SK-N-MC (cell line): ENCODE results near the gene DCBLD2.
"Not testable (repeated sequence)": the region's sequence is repeated elsewhere in the genome, so short reads cannot be mapped to it uniquely, and the experiment has no call there.

Experiments used
- DNase-seq: peaks from one replicate; pipeline ENCODE4 v3.0.0-alpha.2; 2011; ENCODE audit warnings: low read depth, low spot score
- H3K27ac ChIP-seq: fragments of 200-600 bp; sonication (generic); 2 replicates; pipeline ENCODE4 v1.5.1; 2016; ENCODE audit warnings: mixed run types
- H3K36me3 ChIP-seq: fragments of 200-600 bp; sonication (generic); 2 replicates; pipeline ENCODE4 v1.6.1; 2017; ENCODE audit warnings: antibody characterized with exemption, low read length, mixed read lengths; ENCODE audit not compliant: insufficient read depth
- H3K4me3 ChIP-seq: fragments of 200-600 bp; sonication (generic); 2 replicates; pipeline ENCODE4 v1.5.1; 2016
- H3K9ac ChIP-seq: fragments of 200-600 bp; sonication (generic); 2 replicates; pipeline ENCODE4 v1.8.0; 2017; ENCODE audit warnings: mixed run types, mixed read lengths; ENCODE audit not compliant: insufficient read length
- H3K9me3 ChIP-seq: fragments of 200-600 bp; sonication (generic); 2 replicates; pipeline ENCODE4 v1.6.1; 2017; ENCODE audit warnings: low read depth, mild to moderate bottlenecking, antibody characterized with exemption, low read length, moderate library complexity, mixed read lengths
- EZH2 ChIP-seq: fragments of 200-600 bp; sonication (generic); IDR thresholded peaks from one replicate; pipeline ENCODE4 v1.6.1; 2017; ENCODE audit warnings: antibody characterized with exemption
- FOXP2 ChIP-seq: optimal IDR thresholded peaks from 2 replicates; pipeline ENCODE3; 2011; ENCODE audit warnings: mild to moderate bottlenecking, moderate library complexity; ENCODE audit not compliant: insufficient read depth; ENCODE audit errors: extremely low read length, control extremely low read depth
- POLR2AphosphoS5 ChIP-seq: IDR thresholded peaks from 2 replicates; pipeline ENCODE4 v1.6.1; 2012; ENCODE audit warnings: mild to moderate bottlenecking, low read depth, low read length, borderline replicate concordance

Gene DCBLD2

DNA sequence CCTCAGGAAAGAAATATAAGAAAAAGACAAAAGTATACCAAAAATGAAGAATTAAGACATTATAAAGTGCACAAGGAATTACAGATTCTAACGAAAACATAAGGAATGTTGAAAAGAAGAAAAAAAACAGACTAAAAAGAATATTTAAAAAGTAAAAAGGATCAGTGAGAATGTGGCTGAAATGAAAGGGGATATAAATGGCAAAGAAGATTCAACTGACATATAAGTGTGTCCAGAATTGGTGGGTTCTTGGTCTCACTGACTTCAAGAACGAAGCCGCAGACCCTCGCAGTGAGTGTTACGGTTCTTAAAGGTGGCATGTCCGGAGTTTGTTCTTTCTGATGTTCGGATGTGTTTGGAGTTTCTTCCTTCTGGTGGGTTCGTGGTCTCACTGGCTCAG lies 44.8 kb downstream of the DCBLD2 start:
- H3K4me3 ChIP-seq = no peak overlapping the region
- no peaks in the 10 kb centered on the region for H3K9me3 ChIP-seq
- peaks cover 17% of the 10 kb centered on the region; the same call in 1 of the 2 replicates for H3K36me3 ChIP-seq
- TF ChIP-seq FOXP2 = no peak
- TF ChIP-seq POLR2AphosphoS5 = no peak
- no peak for TF ChIP-seq EZH2
- DNase-seq = no peak
- H3K9ac ChIP-seq = no peak overlapping the region
- H3K27ac ChIP-seq = peak overlapping the region; percentile 88

DNA sequence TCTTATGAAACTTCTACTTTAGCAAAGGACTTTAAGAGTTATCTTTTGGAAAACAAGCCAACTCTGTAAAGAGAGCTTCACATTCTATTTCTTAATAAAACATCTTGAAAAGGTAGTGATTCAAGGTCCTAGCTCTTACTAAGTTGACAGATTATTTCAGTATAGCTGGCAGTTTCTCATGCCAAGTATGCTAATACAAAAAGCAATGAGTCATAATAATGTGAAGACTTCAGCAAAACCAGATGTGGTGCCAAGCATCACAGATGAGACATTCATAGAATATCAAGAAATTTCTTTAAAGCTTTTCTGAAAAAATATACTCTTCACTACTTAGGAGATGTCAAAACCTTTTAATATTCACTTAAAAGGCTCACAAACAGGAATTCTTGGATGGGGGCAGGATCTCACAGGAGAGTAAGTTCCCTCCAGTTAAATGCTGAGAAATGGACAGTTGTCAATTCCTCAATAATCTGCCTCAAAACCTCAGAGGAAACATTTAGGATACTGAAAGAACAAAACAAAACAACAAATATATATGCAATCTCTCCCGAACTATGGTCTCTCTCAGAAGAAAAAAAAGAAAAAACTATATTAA lies 45.6 kb downstream of the DCBLD2 start:
- H3K36me3 ChIP-seq = peaks cover 17% of the 10 kb centered on the region; the same call in 1 of the 2 replicates
- no peaks in the 10 kb centered on the region for H3K9me3 ChIP-seq
- peak overlapping the region; percentile 88 for H3K27ac ChIP-seq
- DNase-seq = peak; percentile 62
- no peak for TF ChIP-seq EZH2
- no peak; the same call in 1 of the 2 replicates for TF ChIP-seq POLR2AphosphoS5
- no peak for TF ChIP-seq FOXP2
- H3K9ac ChIP-seq = no peak overlapping the region
- H3K4me3 ChIP-seq = peak overlapping the region; percentile 32

DNA sequence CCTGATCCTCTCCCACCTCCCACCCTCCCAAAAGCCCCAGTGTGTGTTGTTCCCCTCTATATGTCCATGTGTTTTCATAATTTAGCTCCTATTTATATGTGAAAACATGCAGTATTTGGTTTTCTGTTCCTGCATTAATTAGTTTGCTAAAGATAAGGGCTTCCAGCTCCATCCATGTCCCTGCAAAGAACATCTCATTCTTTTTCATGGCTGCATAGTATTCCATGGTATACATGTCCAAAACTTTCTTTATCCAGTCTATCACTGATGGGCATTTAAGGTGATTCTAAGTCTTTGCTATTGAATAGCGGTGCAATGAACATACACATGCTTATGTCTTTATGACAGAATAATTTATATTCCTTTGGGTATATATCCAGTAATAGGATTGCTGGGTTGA lies 53.4 kb downstream of the DCBLD2 start:
- H3K27ac ChIP-seq = no peak overlapping the region
- DNase-seq = no peak
- no peak overlapping the region for H3K4me3 ChIP-seq
- H3K9ac ChIP-seq = no peak overlapping the region
- TF ChIP-seq FOXP2 (no peak), EZH2 (no peak), POLR2AphosphoS5 (no peak)
- peaks cover 13% of the 10 kb centered on the region for H3K36me3 ChIP-seq
- no peaks in the 10 kb centered on the region for H3K9me3 ChIP-seq

DNA sequence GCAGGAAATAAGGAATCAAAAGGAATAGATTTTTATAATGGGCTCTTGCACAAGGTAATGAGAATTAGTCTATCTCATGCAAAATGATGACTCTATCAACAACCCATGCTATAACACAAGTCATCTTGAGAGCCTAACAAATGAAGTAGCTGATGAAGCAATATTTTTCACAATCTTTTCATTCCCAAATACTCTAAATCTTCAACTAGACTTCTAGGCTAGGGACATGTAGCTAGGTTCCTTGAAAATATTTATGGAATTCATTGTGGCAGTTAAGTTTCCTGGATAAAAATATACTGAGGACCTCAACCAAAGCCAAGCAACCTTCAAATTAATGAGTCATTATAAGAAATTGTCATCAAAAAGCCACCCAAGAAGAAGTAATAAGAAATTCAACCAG lies 55.4 kb downstream of the DCBLD2 start:
- Histone ChIP-seq H3K27ac (peak overlapping the region; percentile 32), H3K9ac (no peak overlapping the region), H3K36me3 (peaks cover 11% of the 10 kb centered on the region), H3K9me3 (no peaks in the 10 kb centered on the region), H3K4me3 (no peak overlapping the region)
- no peak for DNase-seq
- TF ChIP-seq EZH2 (no peak), POLR2AphosphoS5 (no peak), FOXP2 (no peak)

DNA sequence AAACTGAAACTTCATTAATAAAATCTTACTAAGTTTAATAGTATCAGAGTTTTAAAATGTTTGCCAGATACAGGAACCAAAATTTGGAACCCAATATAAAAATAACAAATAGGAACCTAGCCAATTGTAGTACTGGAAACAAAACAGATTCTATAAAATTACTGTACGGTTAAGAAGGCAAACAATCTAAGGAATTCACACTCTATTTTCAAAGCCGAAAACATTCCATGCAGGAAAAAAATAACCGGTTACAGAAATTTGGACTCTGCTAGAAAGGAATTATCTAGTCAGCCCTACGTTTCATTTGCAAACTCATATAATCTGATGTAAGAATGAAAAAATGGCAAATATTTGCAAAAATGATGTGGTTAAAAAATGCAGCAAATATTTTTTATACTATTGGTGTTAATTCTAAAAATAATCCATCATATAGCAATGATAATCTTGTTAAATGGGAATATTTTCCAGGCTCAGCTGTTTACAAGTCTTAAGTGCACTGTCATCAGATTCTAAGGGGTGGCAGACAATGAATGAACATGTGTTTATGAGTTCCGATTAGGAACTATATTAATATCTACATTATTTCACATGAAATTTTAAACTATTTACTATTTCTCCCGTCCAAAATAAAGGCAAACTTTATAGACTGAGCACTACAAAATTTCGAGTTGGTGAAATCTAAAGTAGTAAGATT lies 58.1 kb downstream of the DCBLD2 start:
- H3K27ac ChIP-seq = peak overlapping the region; percentile 89
- TF ChIP-seq EZH2 (no peak), POLR2AphosphoS5 (no peak; the same call in 1 of the 2 replicates), FOXP2 (no peak)
- DNase-seq = no peak
- peak overlapping the region; percentile 47 for H3K4me3 ChIP-seq
- H3K36me3 ChIP-seq = peaks cover 11% of the 10 kb centered on the region
- peak overlapping the region; percentile 67 for H3K9ac ChIP-seq
- H3K9me3 ChIP-seq = no peaks in the 10 kb centered on the region

DNA sequence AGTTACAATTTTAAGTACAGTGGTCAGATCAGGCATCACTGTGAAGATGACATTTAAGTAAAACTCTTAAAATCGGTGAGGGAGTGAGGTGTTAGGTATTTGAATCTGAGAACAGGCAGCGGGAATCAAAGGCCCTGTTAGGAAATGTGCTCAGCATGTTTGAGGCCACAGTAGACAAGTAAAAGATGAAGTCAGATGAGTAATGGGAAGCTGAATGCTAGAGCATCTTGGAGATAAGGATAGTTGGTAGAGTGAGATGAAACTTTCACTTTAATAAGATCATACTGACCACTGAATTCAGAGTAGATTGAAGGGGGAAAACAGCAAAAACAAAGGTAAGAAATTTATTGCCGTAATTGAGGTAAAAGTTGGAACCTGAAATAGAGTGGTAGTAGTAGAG lies 61.6 kb downstream of the DCBLD2 start:
- Histone ChIP-seq H3K36me3 (0 out of 2 replicates have a peak, but pooled peaks cover 3% of the 10 kb centered on the region), H3K9ac (no peak overlapping the region), H3K4me3 (no peak overlapping the region), H3K9me3 (no peaks in the 10 kb centered on the region), H3K27ac (no peak overlapping the region)
- TF ChIP-seq POLR2AphosphoS5 (no peak), FOXP2 (no peak), EZH2 (no peak)
- no peak for DNase-seq

DNA sequence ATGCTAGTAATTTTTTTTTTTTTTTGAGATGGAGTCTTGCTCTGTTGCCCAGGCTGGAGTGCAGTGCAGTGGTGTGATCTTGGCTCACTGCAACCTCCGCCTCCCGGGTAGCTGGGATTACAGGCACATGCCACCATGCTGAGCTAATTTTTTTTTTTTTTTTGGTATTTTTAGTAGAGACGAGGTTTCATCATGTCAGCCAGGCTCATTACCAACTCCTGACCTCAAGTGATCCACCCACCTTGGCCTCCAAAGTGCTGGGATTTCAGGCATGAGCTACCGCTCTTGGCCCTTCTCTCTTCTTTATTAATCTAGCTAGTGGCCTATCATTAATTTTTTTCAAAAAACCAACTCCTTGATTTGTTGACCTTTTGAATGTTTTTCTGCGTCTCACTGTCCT lies 70.4 kb downstream of the DCBLD2 start:
- not testable (repeated sequence) for H3K36me3 ChIP-seq, H3K4me3 ChIP-seq, DNase-seq, H3K27ac ChIP-seq, H3K9ac ChIP-seq, H3K9me3 ChIP-seq

DNA sequence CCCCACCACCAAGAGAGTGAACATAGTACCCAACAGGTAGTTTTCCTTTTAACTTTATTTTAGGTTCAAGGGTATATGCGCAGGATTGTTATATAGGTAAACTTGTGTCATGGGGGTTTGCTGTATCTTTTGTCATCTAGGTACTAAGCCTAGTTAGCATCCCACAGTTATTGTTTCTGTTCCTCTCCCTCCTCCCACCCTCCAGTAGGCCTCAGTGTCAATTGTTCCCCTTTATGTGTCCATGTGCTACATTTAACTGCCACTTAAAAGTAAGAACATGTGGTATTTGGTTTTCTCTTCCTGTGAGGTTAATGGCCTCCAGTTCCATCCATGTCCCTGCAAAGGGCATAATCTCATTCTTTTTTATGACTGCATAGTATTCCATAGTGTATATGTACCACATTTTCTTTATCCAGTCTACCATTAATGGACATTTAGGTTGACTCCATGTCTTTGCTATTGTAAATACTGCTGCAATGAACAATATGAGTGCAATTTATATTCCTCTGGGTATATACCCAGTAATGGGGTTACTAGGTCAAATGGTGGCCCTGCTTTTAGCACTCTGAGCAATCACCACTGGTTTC lies 72.2 kb downstream of the DCBLD2 start:
- DNase-seq = no peak
- H3K27ac ChIP-seq = no peak overlapping the region
- TF ChIP-seq EZH2 = no peak
- TF ChIP-seq FOXP2 = no peak
- no peak for TF ChIP-seq POLR2AphosphoS5
- no peak overlapping the region for H3K4me3 ChIP-seq
- H3K9ac ChIP-seq = no peak overlapping the region
- peaks cover 5% of the 10 kb centered on the region; the same call in 1 of the 2 replicates for H3K36me3 ChIP-seq
- H3K9me3 ChIP-seq = 0 out of 2 replicates have a peak, but pooled peaks cover 2% of the 10 kb centered on the region
